Measurements from ENCODE around the gene C14orf132.
A peak's percentile ranks its signal among the peaks of the same experiment; 100 is the strongest.

Gene C14orf132

DNA sequence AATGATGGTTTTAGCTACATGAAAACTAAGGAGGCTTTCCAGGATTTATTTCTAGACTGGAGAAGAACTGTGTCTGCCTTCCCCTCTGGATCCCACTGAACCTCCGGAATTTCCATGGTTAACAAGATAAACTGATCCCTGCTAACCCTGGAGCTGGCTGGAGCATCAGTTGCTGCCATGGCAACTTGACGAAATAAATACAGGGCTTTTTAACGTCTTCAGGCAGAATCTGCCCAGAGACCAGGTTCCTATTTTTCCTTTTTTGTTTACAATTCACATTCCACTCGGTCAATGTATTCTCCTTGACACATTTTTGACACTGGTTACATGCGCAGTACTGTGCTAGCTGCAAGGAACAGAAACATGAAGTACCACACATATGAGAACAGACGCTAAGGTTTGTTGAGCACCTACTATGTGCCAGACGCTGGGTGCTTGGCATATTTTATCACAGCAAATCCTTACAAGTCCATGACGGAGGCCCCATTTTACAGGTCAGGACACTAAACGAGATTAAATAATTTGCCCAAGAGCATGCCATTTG is 1.7 kb downstream of the C14orf132 start:
- no peak for DNase-seq

DNA sequence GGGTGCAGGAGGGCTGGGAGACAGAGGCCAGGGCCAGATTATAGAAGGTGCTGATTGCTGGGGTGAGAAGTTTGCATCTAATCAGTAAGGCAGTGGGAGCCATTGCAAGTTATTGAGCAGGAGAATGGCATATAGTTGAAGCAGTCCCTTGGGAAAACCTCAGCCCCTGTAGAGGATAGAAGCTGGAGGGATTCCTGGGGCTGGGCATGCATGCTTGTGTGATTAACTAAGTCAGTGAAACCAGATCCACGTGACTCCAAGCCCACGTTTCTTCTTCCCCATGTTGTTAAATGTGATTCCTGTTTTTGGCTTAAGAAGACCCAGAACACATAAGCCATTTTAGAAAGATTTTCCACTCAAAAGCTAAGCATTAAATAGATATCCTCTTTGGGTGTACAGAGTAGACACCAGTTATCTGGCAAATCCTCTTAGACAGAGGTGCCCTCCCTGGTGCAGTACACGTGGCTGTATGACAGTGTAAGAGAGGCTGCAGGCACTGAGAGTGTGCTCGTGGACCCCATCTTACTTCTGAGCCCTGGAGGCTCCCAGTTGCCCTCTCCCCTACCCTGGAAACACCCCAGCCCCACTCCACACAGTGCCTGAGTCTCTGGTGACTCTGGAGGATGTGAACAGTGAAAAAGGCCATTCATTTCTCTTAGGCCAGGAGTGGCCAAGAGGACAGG is 3.2 kb downstream of the C14orf132 start:
- DNase-seq: no peak

GRCh38 chr14:96046630-96047029 is 7.5 kb downstream of the C14orf132 start:
- DNase-seq: no peak

DNA sequence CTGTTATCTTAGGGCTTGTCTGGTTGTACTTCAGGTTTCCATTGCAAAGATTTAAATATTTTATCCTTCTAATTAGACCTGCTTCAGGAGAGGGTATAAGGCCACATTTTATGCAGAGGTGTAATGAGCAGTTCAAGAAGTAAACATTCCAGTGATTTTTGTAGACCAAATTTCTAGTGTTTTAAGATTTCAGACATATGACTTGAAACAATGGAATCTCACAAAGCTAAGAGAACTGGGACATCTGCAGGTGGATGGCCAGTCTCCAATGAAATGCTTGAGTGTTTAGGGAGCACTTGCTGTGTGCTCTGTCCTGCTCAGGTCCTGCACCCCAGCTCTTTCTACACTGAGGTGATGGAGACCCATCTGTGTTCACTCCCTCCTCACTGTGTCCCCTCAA is 7.9 kb downstream of the C14orf132 start:
- DNase-seq: no peak

GRCh38 chr14:96049932-96050331 is 10.8 kb downstream of the C14orf132 start:
- DNase-seq: no peak

DNA sequence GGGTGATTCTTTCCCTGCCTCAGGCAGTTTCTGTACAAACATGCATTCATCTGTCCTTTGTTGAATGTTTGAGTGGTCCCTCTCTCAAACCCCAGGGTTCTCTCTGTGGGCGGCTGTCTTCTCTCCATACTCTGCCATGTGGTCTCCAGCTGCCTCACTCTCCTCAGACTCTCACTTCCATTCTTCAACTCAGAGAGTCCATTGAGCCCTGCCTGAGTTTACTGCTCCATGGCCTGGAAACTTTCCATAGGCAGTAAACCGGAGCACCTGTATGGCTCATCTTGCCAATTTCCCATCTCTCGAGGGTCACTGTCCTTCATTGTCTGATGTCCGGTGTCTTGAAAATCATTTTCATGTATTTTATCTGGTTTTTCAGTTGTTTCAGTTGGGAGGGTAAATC is 11.3 kb downstream of the C14orf132 start:
- DNase-seq: no peak

DNA sequence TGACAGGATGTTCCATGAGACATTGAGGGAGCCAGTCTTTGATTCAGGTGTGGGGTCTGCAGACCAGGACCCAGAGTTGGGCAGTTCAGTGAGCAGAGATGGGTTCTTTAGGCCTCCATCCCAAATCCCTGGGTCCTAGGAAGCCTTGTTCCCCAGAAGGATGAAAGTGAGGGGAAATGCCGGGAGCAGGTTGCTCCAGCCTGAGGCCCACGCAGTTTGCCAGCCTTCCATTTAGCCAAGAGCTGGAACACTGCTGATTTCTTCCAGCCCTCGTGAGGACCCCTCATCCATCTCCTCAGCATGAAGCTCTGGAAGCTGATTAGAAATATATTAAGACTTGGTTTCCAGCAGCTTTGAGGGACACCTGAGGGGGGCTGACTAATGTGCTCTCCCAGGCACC is 12.1 kb downstream of the C14orf132 start:
- DNase-seq: no peak

GRCh38 chr14:96051642-96052540 is 12.7 kb downstream of the C14orf132 start:
- no peak for DNase-seq

DNA sequence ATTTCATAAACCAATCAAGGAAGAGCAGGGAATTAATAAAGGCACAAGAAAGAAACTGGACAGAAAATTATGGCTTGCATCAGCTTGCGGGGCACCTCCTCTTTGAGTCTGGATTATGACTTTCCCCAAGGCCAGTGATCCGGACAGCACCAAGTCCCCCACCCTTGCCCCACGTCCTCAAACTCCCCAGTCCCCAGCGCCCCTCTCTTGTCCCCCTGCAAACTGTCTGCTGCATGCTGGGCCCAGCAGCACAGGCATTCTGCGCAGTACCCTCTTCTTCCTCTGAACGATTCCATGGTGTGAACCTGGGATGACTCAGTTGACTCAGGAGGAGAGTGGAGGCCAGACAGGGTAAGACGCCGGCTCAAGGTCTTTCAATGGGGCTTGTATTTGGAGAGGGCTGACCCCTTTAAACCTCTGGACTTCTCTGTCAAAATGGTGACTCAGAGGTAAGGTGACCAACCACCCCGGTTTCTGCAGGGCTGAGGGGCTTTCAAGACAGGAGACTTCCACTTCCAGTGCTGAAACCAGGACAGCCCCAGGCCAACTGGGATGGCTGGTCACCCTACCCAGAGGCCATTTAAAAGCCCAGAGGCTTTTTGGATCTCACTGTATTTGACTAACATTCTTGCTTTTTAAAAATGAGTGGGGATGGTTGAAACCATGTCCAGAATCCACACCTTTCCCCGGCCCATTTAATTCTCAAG is 13.5 kb downstream of the C14orf132 start:
- no peak for DNase-seq

GRCh38 chr14:96053248-96053599 is 14.1 kb downstream of the C14orf132 start:
- no peak for DNase-seq

- DNase-seq: peak; percentile 82
Observed at GRCh38 chr14:96053600-96054381, 14.6 kb downstream of the C14orf132 start.

- no peak for DNase-seq
Observed at GRCh38 chr14:96054661-96055060, 15.5 kb downstream of the C14orf132 start.

GRCh38 chr14:96055065-96055752 is 16.0 kb downstream of the C14orf132 start:
- DNase-seq: no peak

GRCh38 chr14:96055753-96056508 is 16.8 kb downstream of the C14orf132 start:
- DNase-seq: no peak

- no peak for DNase-seq
Observed at GRCh38 chr14:96056509-96057422, 17.6 kb downstream of the C14orf132 start.

GRCh38 chr14:96057738-96058137 is 18.6 kb downstream of the C14orf132 start:
- no peak for DNase-seq

- no peak for DNase-seq
Observed at GRCh38 chr14:96058576-96059200, 19.5 kb downstream of the C14orf132 start.

GRCh38 chr14:96059519-96060135 is 20.5 kb downstream of the C14orf132 start:
- no peak for DNase-seq

Data from amniotic stem cell (primary cell).